Measurements from ENCODE around the gene PCSK5. TPM values are rescaled to one million over a fixed set of nuclear protein-coding genes. Genes with fewer than 3 reads are reported as not detected.

PCSK5 gene
- total RNA-seq, 2 experiments from 2014 or later, result 14.4 to 15.2 TPM

DNA sequence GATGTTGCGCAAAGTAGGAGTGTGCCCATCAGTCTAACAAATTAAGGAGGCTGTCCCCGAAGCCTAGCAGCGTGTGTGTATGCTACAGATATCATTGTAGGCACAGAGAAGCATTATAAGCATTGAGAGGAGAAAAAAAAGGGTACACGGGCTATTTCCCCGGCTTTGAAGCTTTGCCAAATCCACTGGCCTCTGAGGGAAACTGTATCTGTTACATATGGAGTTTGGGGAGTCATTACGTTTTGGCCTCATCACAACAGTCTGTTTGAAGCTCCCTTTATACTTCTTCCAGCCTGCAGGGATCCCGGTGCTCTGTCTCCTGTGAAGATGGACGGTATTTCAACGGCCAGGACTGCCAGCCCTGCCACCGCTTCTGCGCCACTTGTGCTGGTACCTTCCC lies 297.8 kb downstream of the PCSK5 start:
- intact Hi-C loops (cut with DNase I, micrococcal nuclease), result loop anchor here in 1 of 2 experiments (2.0 kb wide), 1 partner anchor 69 kb away; no protein-coding TSS in a partner anchor
- no peak for DNase-seq
- Mint-ChIP-seq H3K27ac (no peak overlapping the region), H3K27me3 (no peaks in the 10 kb centered on the region), H3K9me3 (no peaks in the 10 kb centered on the region), H3K4me3 (no peak overlapping the region), H3K4me1 (ENCODE audit: low read depth) (no peaks in the 10 kb centered on the region), H3K36me3 (ENCODE audit: low read depth) (peaks cover 84% of the 10 kb centered on the region)
- CTCF ChIA-PET, result no interaction called here
- no peak for ATAC-seq (ENCODE audit: poor library complexity)
- TF ChIP-seq, protein P1, sequence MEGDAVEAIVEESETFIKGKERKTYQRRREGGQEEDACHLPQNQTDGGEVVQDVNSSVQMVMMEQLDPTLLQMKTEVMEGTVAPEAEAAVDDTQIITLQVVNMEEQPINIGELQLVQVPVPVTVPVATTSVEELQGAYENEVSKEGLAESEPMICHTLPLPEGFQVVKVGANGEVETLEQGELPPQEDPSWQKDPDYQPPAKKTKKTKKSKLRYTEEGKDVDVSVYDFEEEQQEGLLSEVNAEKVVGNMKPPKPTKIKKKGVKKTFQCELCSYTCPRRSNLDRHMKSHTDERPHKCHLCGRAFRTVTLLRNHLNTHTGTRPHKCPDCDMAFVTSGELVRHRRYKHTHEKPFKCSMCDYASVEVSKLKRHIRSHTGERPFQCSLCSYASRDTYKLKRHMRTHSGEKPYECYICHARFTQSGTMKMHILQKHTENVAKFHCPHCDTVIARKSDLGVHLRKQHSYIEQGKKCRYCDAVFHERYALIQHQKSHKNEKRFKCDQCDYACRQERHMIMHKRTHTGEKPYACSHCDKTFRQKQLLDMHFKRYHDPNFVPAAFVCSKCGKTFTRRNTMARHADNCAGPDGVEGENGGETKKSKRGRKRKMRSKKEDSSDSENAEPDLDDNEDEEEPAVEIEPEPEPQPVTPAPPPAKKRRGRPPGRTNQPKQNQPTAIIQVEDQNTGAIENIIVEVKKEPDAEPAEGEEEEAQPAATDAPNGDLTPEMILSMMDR (IDR thresholded peaks at IDR 0.05), result no peak
- POLR2A ChIA-PET, result no interaction called here
- no peak overlapping the region for H3K27ac ChIP-seq (ENCODE audit: low read depth in 1 of 2, low read length in 2 of 2)
- H3K27me3 ChIP-seq (ENCODE audit: control insufficient read depth in 1 of 2, insufficient read depth in 2 of 2, low read length in 2 of 2), result no peaks in the 10 kb centered on the region
- H3K9me3 ChIP-seq (ENCODE audit: control insufficient read depth in 1 of 2, insufficient read depth in 1 of 2, low read length in 2 of 2), result no peaks in the 10 kb centered on the region
- H3K4me1 ChIP-seq (ENCODE audit: insufficient read depth, low read length), result no peaks in the 10 kb centered on the region
- no peaks in the 10 kb centered on the region for H3K36me3 ChIP-seq (ENCODE audit: insufficient read depth, low read length)
- H3K4me3 ChIP-seq (ENCODE audit: low read length), result no peak overlapping the region

GRCh38 chr9:76188905-76189304 lies 298.4 kb downstream of the PCSK5 start:
- Mint-ChIP-seq H3K4me1 (ENCODE audit: low read depth) (no peaks in the 10 kb centered on the region), H3K9me3 (no peaks in the 10 kb centered on the region), H3K4me3 (no peak overlapping the region), H3K27ac (no peak overlapping the region), H3K27me3 (no peaks in the 10 kb centered on the region), H3K36me3 (ENCODE audit: low read depth) (peaks cover 84% of the 10 kb centered on the region)
- Histone ChIP-seq H3K4me1 (ENCODE audit: insufficient read depth, low read length) (no peaks in the 10 kb centered on the region), H3K9me3 (ENCODE audit: control insufficient read depth in 1 of 2, insufficient read depth in 1 of 2, low read length in 2 of 2) (no peaks in the 10 kb centered on the region), H3K27me3 (ENCODE audit: control insufficient read depth in 1 of 2, insufficient read depth in 2 of 2, low read length in 2 of 2) (no peaks in the 10 kb centered on the region), H3K27ac (ENCODE audit: low read depth in 1 of 2, low read length in 2 of 2) (no peak overlapping the region), H3K36me3 (ENCODE audit: insufficient read depth, low read length) (no peaks in the 10 kb centered on the region), H3K4me3 (ENCODE audit: low read length) (no peak overlapping the region)
- DNase-seq (no peak), ATAC-seq (ENCODE audit: poor library complexity) (no peak)
- ChIA-PET POLR2A (no interaction called here), CTCF (no interaction called here)
- TF ChIP-seq, protein P1 (IDR thresholded peaks at IDR 0.05), result no peak
- intact Hi-C loops (cut with DNase I, micrococcal nuclease), result loop anchor here in 1 of 2 experiments (2.0 kb wide), 1 partner anchor 68 kb away; no protein-coding TSS in a partner anchor

- Mint-ChIP-seq H3K27me3 (no peaks in the 10 kb centered on the region), H3K27ac (no peak overlapping the region), H3K36me3 (ENCODE audit: low read depth) (peaks cover 75% of the 10 kb centered on the region), H3K4me1 (ENCODE audit: low read depth) (no peaks in the 10 kb centered on the region), H3K4me3 (no peak overlapping the region), H3K9me3 (no peaks in the 10 kb centered on the region)
- intact Hi-C loops (cut with DNase I, micrococcal nuclease), result no loop called here
- no peak for DNase-seq
- ChIA-PET CTCF (no interaction called here), POLR2A (no interaction called here)
- Histone ChIP-seq H3K36me3 (ENCODE audit: insufficient read depth, low read length) (no peaks in the 10 kb centered on the region), H3K27me3 (ENCODE audit: control insufficient read depth in 1 of 2, insufficient read depth in 2 of 2, low read length in 2 of 2) (no peaks in the 10 kb centered on the region), H3K27ac (ENCODE audit: low read depth in 1 of 2, low read length in 2 of 2) (no peak overlapping the region), H3K9me3 (ENCODE audit: control insufficient read depth in 1 of 2, insufficient read depth in 1 of 2, low read length in 2 of 2) (no peaks in the 10 kb centered on the region), H3K4me3 (ENCODE audit: low read length) (no peak overlapping the region), H3K4me1 (ENCODE audit: insufficient read depth, low read length) (no peaks in the 10 kb centered on the region)
- no peak for ATAC-seq (ENCODE audit: poor library complexity)
- TF ChIP-seq, protein P1 (IDR thresholded peaks at IDR 0.05), result no peak
Observed at GRCh38 chr9:76191493-76191892, 301.0 kb downstream of the PCSK5 start.

Data from CD4-positive, alpha-beta T cell (primary cell).